GM23338 (cell line): Measurements from ENCODE around the gene RPS15.

Experiments
- CREB1 ChIP-seq: fragments of 250-450 bp; sonication (Bioruptor Pico); IDR thresholded peaks from 2 replicates; pipeline ENCODE4 v1.5.0; 2020; ENCODE audit warnings: low read depth, mild to moderate bottlenecking, moderate library complexity
- CTCF ChIP-seq, 2 experiments: fragments of 200-600 bp in 1 of 2; sonication (generic) in 1 of 2; conservative IDR thresholded peaks; 2 replicates each; pipeline versions ENCODE4 v1.5.1 to v1.6.1; 2016 to 2017; ENCODE audit warnings: antibody characterized with exemption in 2 of 2, low read depth in 2 of 2, mild to moderate bottlenecking in 2 of 2, moderate library complexity in 1 of 2
- ETS1 ChIP-seq: IDR thresholded peaks from 2 replicates; pipeline ENCODE4 v1.6.1; 2016; ENCODE audit warnings: antibody characterized with exemption
- EZH2 ChIP-seq: fragments of 200-600 bp; sonication (generic); IDR thresholded peaks from one replicate; pipeline ENCODE4 v1.8.0; 2017; ENCODE audit warnings: antibody characterized with exemption, mild to moderate bottlenecking, low read depth; ENCODE audit not compliant: unreplicated experiment
- EZH2phosphoT487 ChIP-seq: fragments of 200-600 bp; sonication (generic); IDR thresholded peaks from one replicate; pipeline ENCODE4 v1.8.1; 2018; ENCODE audit warnings: antibody characterized with exemption; ENCODE audit not compliant: unreplicated experiment
- JUNB ChIP-seq: IDR thresholded peaks from one replicate; pipeline ENCODE4 v1.6.1; 2016; ENCODE audit warnings: antibody characterized with exemption; ENCODE audit not compliant: unreplicated experiment
- NANOG ChIP-seq: IDR thresholded peaks from 2 replicates; pipeline ENCODE4 v1.6.1; 2016; ENCODE audit warnings: antibody characterized with exemption, borderline replicate concordance
- POLR2AphosphoS5 ChIP-seq: IDR thresholded peaks from 2 replicates; pipeline ENCODE4 v1.6.1; 2016; ENCODE audit warnings: antibody characterized with exemption, low read depth
- REST ChIP-seq: IDR thresholded peaks from one replicate; pipeline ENCODE4 v1.6.1; 2018; ENCODE audit warnings: antibody characterized with exemption; ENCODE audit not compliant: unreplicated experiment
- STAT1 ChIP-seq: IDR thresholded peaks from one replicate; pipeline ENCODE4 v1.6.1; 2016; ENCODE audit warnings: antibody characterized with exemption; ENCODE audit not compliant: unreplicated experiment
- ZNF114 ChIP-seq: fragments of 250-450 bp; sonication (Bioruptor Pico); IDR thresholded peaks from 2 replicates; pipeline ENCODE4 v1.5.0; 2020; ENCODE audit warnings: mild to moderate bottlenecking, moderate library complexity
- ZNF331 ChIP-seq: fragments of 250-450 bp; sonication (Bioruptor Pico); IDR thresholded peaks from 2 replicates; pipeline ENCODE4 v1.5.0; 2020; ENCODE audit warnings: low read depth, mild to moderate bottlenecking, moderate library complexity
- ZNF462 ChIP-seq: fragments of 250-450 bp; sonication (Bioruptor Pico); IDR thresholded peaks from 2 replicates; pipeline ENCODE4 v1.5.0; 2020; ENCODE audit warnings: mild to moderate bottlenecking, moderate library complexity

- TF ChIP-seq CREB1 (no peak), EZH2 (no peak), CTCF (conservative IDR thresholded peaks at IDR 0.05; ENCODE audit: low read depth in 2 of 2) (no peak), ETS1 (no peak), JUNB (no peak), REST (no peak), POLR2AphosphoS5 (no peak), EZH2phosphoT487 (no peak), ZNF114 (CRISPR knock-in tag) (no peak), NANOG (no peak), STAT1 (no peak), ZNF331 (CRISPR knock-in tag) (no peak), ZNF462 (CRISPR knock-in tag) (no peak)
Observed at GRCh38 chr19:1461862-1462261, 23.7 kb downstream of the RPS15 start.
